Activated CD8-positive, alpha-beta T cell treated with anti-CD3 and anti-CD28 coated beads for 36 hours (primary cell): Measurements from ENCODE around the gene ZNF516. TPM values are rescaled to one million over a fixed set of nuclear protein-coding genes. Genes with fewer than 3 reads are reported as not detected.

Experiments used
- ATAC-seq: fragments of 200-7000 bp; cut with Tn5 transposase; one replicate; pipeline ENCODE4 v1.10.0; 2021; ENCODE audit warnings: mild to moderate bottlenecking, moderate library complexity
- CTCF ChIA-PET: fragments of 350-600 bp; sonication (Branson Sonifier 250); formaldehyde crosslinking; loops from one replicate; lab custom pipeline; 2021; ENCODE audit warnings: antibody characterized with exemption; lab: Charles Lee
- POLR2A ChIA-PET: fragments of 350-600 bp; sonication (Branson Sonifier 250); formaldehyde crosslinking; loops from one replicate; lab custom pipeline; 2021; ENCODE audit warnings: antibody characterized with exemption; lab: Charles Lee
- DNase-seq: peaks from one replicate; pipeline ENCODE4 v3.0.0-alpha.2; 2020
- H3K27ac Mint-ChIP-seq: one replicate; pipeline ENCODE4 v1.8.0; 2021; ENCODE audit warnings: mild to moderate bottlenecking, mixed read lengths
- H3K27me3 Mint-ChIP-seq: one replicate; pipeline ENCODE4 v1.8.0; 2021; ENCODE audit warnings: mixed read lengths
- H3K36me3 Mint-ChIP-seq: one replicate; pipeline ENCODE4 v1.8.0; 2021; ENCODE audit warnings: low read depth, mixed read lengths
- H3K4me1 Mint-ChIP-seq: one replicate; pipeline ENCODE4 v1.8.0; 2021; ENCODE audit warnings: low read depth, mixed read lengths
- H3K4me3 Mint-ChIP-seq: one replicate; pipeline ENCODE4 v1.8.0; 2021; ENCODE audit warnings: mild to moderate bottlenecking, moderate library complexity, mixed read lengths
- H3K9me3 Mint-ChIP-seq: one replicate; pipeline ENCODE4 v1.8.0; 2021; ENCODE audit warnings: mixed read lengths
- CTCF ChIP-seq: fragments of 200-600 bp; IDR thresholded peaks from one replicate; pipeline ENCODE4 v1.8.0; 2022; ENCODE audit warnings: antibody characterized with exemption, mild to moderate bottlenecking
- intact Hi-C: fragments of 100-400 bp; cut with micrococcal nuclease; formaldehyde crosslinking; loops from one replicate; pipeline ENCODE4 v1.10.0; 2022
- total RNA-seq, 2 experiments: library from RNA; stranded (reverse); gene quantifications; one replicate each; pipeline ENCODE4 v1.2.3, GENCODE V29; 2021

ZNF516 gene
- total RNA-seq, 2 experiments from 2014 or later, result 7.0 to 10.5 TPM

GRCh38 chr18:76374330-76375281 lies 120.4 kb downstream of the ZNF516 start:
- Mint-ChIP-seq H3K36me3 (peaks cover 29% of the 10 kb centered on the region), H3K27me3 (no peaks in the 10 kb centered on the region), H3K4me3 (no peak overlapping the region), H3K27ac (peak overlapping the region; percentile 86), H3K4me1 (peaks cover 49% of the 10 kb centered on the region), H3K9me3 (peaks cover 9% of the 10 kb centered on the region)
- intact Hi-C loops, result no loop called here
- POLR2A ChIA-PET, result interaction anchor here (0.6 to 2.7 kb wide), 4 partner anchors 10 to 265 kb away, joined by 3 to 7 read pairs (median 4); no protein-coding TSS in a partner anchor
- no peak for TF ChIP-seq CTCF
- CTCF ChIA-PET, result interaction anchor here (0.8 to 2.4 kb wide), 3 partner anchors 10 to 335 kb away, joined by 3 to 7 read pairs (median 4); no protein-coding TSS in a partner anchor
- ATAC-seq, result peak; percentile 74
- DNase-seq, result peak; percentile 87

- Mint-ChIP-seq H3K4me3 (no peak overlapping the region), H3K27me3 (no peaks in the 10 kb centered on the region), H3K27ac (peak overlapping the region; percentile 86), H3K4me1 (peaks cover 49% of the 10 kb centered on the region), H3K9me3 (peaks cover 9% of the 10 kb centered on the region), H3K36me3 (peaks cover 29% of the 10 kb centered on the region)
- no peak for ATAC-seq
- no peak for TF ChIP-seq CTCF
- DNase-seq, result no peak
- POLR2A ChIA-PET, result interaction anchor here (1.3 to 2.7 kb wide), 3 partner anchors 9 to 13 kb away, joined by 3 to 7 read pairs (median 5); no protein-coding TSS in a partner anchor
- intact Hi-C loops, result no loop called here
- CTCF ChIA-PET, result interaction anchor here (1.1 to 2.4 kb wide), 4 partner anchors 8 to 348 kb away, joined by 3 to 7 read pairs (median 4); no protein-coding TSS in a partner anchor
Measured at GRCh38 chr18:76373297-76373696, 121.7 kb downstream of the ZNF516 start.

- H3K36me3 Mint-ChIP-seq, result peaks cover 19% of the 10 kb centered on the region
- POLR2A ChIA-PET, result interaction anchor here (0.9 kb wide), 1 partner anchor 38 kb away, joined by 3 read pairs; no protein-coding TSS in a partner anchor
- CTCF ChIA-PET, result no interaction called here
- H3K9me3 Mint-ChIP-seq, result peaks cover 9% of the 10 kb centered on the region
- DNase-seq, result no peak
- H3K4me1 Mint-ChIP-seq, result peaks cover 40% of the 10 kb centered on the region
- H3K27me3 Mint-ChIP-seq, result no peaks in the 10 kb centered on the region
- no peak overlapping the region for H3K4me3 Mint-ChIP-seq
- no peak for ATAC-seq
- intact Hi-C loops, result no loop called here
- TF ChIP-seq CTCF, result no peak
- H3K27ac Mint-ChIP-seq, result no peak overlapping the region
Measured at GRCh38 chr18:76371301-76372203, 123.5 kb downstream of the ZNF516 start.

- DNase-seq (no peak), ATAC-seq (no peak)
- Mint-ChIP-seq H3K27me3 (peaks cover 2% of the 10 kb centered on the region), H3K4me1 (peaks cover 34% of the 10 kb centered on the region), H3K9me3 (peaks cover 9% of the 10 kb centered on the region), H3K4me3 (no peak overlapping the region), H3K36me3 (peaks cover 16% of the 10 kb centered on the region), H3K27ac (no peak overlapping the region)
- ChIA-PET CTCF (no interaction called here), POLR2A (interaction anchor here (0.9 kb wide), 1 partner anchor 39 kb away, joined by 3 read pairs; no protein-coding TSS in a partner anchor)
- intact Hi-C loops, result no loop called here
- TF ChIP-seq CTCF, result no peak
Measured at GRCh38 chr18:76370686-76371085, 124.4 kb downstream of the ZNF516 start.
